Karpas-422 (cell line): ENCODE results near the gene MRPL51. TPM values are rescaled to one million over a fixed set of nuclear protein-coding genes. Genes with fewer than 3 reads are reported as not detected.
"Not testable (repeated sequence)": the region's sequence is repeated elsewhere in the genome, so short reads cannot be mapped to it uniquely, and the experiment has no call there.

Source experiments
- DNase-seq: peaks from one replicate; pipeline ENCODE4 v3.0.0-alpha.2; 2015
- H2AFZ ChIP-seq: fragments of 200-600 bp; sonication (generic); 2 replicates; pipeline ENCODE4 v1.6.1; 2014; ENCODE audit warnings: antibody characterized with exemption, low read length, mixed read lengths
- H3K27ac ChIP-seq: fragments of 200-600 bp; sonication (generic); 2 replicates; pipeline ENCODE4 v1.5.1; 2014; ENCODE audit warnings: mild to moderate bottlenecking, low read length, moderate library complexity
- H3K27me3 ChIP-seq: fragments of 200-600 bp; sonication (generic); 2 replicates; pipeline ENCODE4 v1.6.1; 2014; ENCODE audit warnings: low read length, mixed read lengths
- H3K36me3 ChIP-seq: fragments of 200-600 bp; sonication (generic); 2 replicates; pipeline ENCODE4 v1.6.1; 2014; ENCODE audit warnings: low read length, mixed read lengths; ENCODE audit not compliant: insufficient read depth
- H3K4me1 ChIP-seq: fragments of 200-600 bp; sonication (generic); 2 replicates; pipeline ENCODE4 v1.6.1; 2014; ENCODE audit warnings: mild to moderate bottlenecking, low read length, mixed read lengths
- H3K4me2 ChIP-seq: fragments of 200-600 bp; sonication (generic); 2 replicates; pipeline ENCODE4 v1.6.1; 2014; ENCODE audit warnings: low read length, low read depth, mild to moderate bottlenecking; ENCODE audit not compliant: poor library complexity, severe bottlenecking
- H3K4me3 ChIP-seq: fragments of 200-600 bp; sonication (generic); 2 replicates; pipeline ENCODE4 v1.5.1; 2014; ENCODE audit warnings: mild to moderate bottlenecking, antibody characterized with exemption, low read length, mixed read lengths
- H3K79me2 ChIP-seq: fragments of 200-600 bp; sonication (generic); 2 replicates; pipeline ENCODE4 v1.6.1; 2014; ENCODE audit warnings: mild to moderate bottlenecking, low read length, mixed read lengths
- H3K9ac ChIP-seq: fragments of 200-600 bp; sonication (generic); 2 replicates; pipeline ENCODE4 v1.6.0; 2014; ENCODE audit warnings: low read length
- H3K9me2 ChIP-seq: fragments of 200-600 bp; sonication (generic), shearing (Covaris generic); replicated peaks from 2 replicates; pipeline ENCODE4 v1.6.0; 2014; ENCODE audit warnings: mild to moderate bottlenecking, low read length, moderate library complexity; ENCODE audit not compliant: insufficient read depth
- H3K9me3 ChIP-seq: fragments of 300-700, 200-600 bp; sonication (generic); 2 replicates; pipeline ENCODE4 v1.6.1; 2014; ENCODE audit warnings: low read length, mixed read lengths
- H4K20me1 ChIP-seq: fragments of 200-600 bp; sonication (generic); 2 replicates; pipeline ENCODE4 v1.6.1; 2014; ENCODE audit warnings: mild to moderate bottlenecking, antibody characterized with exemption, low read length, low read depth; ENCODE audit not compliant: insufficient read depth
- total RNA-seq: library from RNA; depleted of rRNA; stranded (reverse); fragments of >200 nt; shearing (Covaris generic); gene quantifications from 2 replicates; pipeline ENCODE4 v1.2.3, GENCODE V29; 2014; ENCODE audit warnings: low replicate concordance

MRPL51 gene
- total RNA-seq, 1 experiment from 2014 or later = 171 TPM

DNA sequence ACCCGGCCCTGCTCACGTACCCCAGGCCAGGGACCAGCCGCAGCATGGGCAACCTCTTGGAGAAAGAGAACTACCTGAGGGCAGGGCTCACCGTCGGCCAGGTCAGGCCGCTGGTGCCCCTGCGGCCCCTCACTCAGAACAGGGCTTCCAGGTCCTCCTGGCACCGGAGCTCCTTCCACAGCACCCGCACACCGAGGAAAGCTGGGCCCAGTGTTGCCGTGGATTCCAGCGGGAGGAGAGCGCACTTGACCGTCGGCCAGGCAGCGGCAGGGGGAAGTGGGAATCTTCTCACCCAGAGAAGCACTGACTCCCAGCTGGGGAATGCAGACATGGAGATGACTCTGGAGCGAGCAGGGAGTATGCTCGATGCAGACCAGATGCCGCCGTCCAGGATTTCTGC, 14.6 kb downstream of the MRPL51 start:
- Histone ChIP-seq H3K9ac (no peak overlapping the region), H2AFZ (no peak overlapping the region), H3K4me3 (no peak overlapping the region), H3K9me3 (no peaks in the 10 kb centered on the region), H3K27me3 (no peaks in the 10 kb centered on the region), H3K4me1 (no peaks in the 10 kb centered on the region), H3K4me2 (no peak overlapping the region), H3K27ac (no peak overlapping the region), H3K79me2 (no peaks in the 10 kb centered on the region), H3K9me2 (no peaks in the 10 kb centered on the region), H4K20me1 (no peaks in the 10 kb centered on the region), H3K36me3 (no peaks in the 10 kb centered on the region)
- no peak for DNase-seq

DNA sequence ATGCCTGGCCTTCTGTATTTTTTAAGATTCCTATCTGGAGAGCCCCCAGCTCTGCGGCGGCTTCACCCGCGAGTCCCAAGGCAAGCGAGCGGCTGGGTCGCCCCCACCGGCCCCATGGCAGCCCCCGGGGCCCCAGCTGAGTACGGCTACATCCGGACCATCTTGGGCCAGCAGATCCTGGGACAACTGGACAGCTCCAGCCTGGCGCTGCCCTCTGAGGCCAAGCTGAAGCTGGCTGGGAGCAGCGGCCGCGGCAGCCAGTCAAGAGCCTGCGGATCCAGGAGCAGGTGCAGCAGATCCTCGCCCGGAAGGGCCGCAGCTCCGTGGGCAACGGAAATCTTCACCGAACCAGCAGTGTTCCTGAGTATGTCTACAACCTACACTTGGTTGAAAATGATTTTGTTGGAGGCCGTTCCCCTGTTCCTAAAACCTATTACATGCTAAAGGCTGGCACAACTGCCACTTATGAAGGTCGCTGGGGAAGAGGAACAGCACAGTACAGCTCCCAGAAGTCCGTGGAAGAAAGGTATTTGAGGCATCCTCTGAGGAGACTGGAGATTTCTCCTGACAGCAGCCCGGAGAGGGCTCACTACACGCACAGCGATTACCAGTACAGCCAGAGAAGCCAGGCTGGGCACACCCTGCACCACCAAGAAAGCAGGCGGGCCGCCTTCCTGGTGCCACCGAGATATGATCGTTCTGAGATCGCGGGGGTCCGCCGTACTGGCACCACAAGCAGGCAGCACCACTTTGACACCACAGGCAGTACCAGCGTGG, 15.3 kb downstream of the MRPL51 start:
- not testable (repeated sequence) for H4K20me1 ChIP-seq, H3K4me1 ChIP-seq, H3K27me3 ChIP-seq, H3K36me3 ChIP-seq, DNase-seq, H3K9me3 ChIP-seq, H3K9me2 ChIP-seq, H3K9ac ChIP-seq, H3K4me3 ChIP-seq, H3K79me2 ChIP-seq, H3K4me2 ChIP-seq, H2AFZ ChIP-seq, H3K27ac ChIP-seq

- Histone ChIP-seq H3K9me3 (no peaks in the 10 kb centered on the region), H3K27ac (no peak overlapping the region), H3K4me3 (no peak overlapping the region), H2AFZ (no peak overlapping the region), H4K20me1 (no peaks in the 10 kb centered on the region), H3K36me3 (no peaks in the 10 kb centered on the region), H3K4me1 (peaks cover under 1% of the 10 kb centered on the region), H3K4me2 (no peak overlapping the region), H3K27me3 (no peaks in the 10 kb centered on the region), H3K9me2 (no peaks in the 10 kb centered on the region), H3K9ac (no peak overlapping the region), H3K79me2 (no peaks in the 10 kb centered on the region)
- DNase-seq = no peak
Measured at GRCh38 chr12:6476489-6476888, 16.6 kb downstream of the MRPL51 start.

GRCh38 chr12:6475233-6475975, 17.7 kb downstream of the MRPL51 start:
- not testable (repeated sequence) for H3K27me3 ChIP-seq, H3K9me2 ChIP-seq, DNase-seq, H3K4me1 ChIP-seq, H3K79me2 ChIP-seq, H3K4me2 ChIP-seq, H3K9me3 ChIP-seq, H3K4me3 ChIP-seq, H3K36me3 ChIP-seq, H3K9ac ChIP-seq, H4K20me1 ChIP-seq, H2AFZ ChIP-seq, H3K27ac ChIP-seq

- H3K4me2 ChIP-seq = no peak overlapping the region
- H3K27me3 ChIP-seq = no peaks in the 10 kb centered on the region
- DNase-seq = no peak
- H3K9me2 ChIP-seq = no peaks in the 10 kb centered on the region
- H3K9ac ChIP-seq = no peak overlapping the region
- no peak overlapping the region for H3K27ac ChIP-seq
- peaks cover 29% of the 10 kb centered on the region for H3K36me3 ChIP-seq
- peaks cover 29% of the 10 kb centered on the region for H4K20me1 ChIP-seq
- peaks cover 30% of the 10 kb centered on the region for H3K79me2 ChIP-seq
- no peak overlapping the region for H3K4me3 ChIP-seq
- peaks cover 28% of the 10 kb centered on the region for H3K4me1 ChIP-seq
- no peak overlapping the region for H2AFZ ChIP-seq
- H3K9me3 ChIP-seq = no peaks in the 10 kb centered on the region
Measured at GRCh38 chr12:6472491-6472890, 20.6 kb downstream of the MRPL51 start.

GRCh38 chr12:6471989-6472360, 21.1 kb downstream of the MRPL51 start:
- H3K27me3 ChIP-seq = no peaks in the 10 kb centered on the region

GRCh38 chr12:6470375-6471163, 22.5 kb downstream of the MRPL51 start, which contains the start of gene VAMP1:
Gene VAMP1 (minus strand): TSS chr12:6470677. CDS start chr12:6470531, 146 bp downstream.
- H3K4me3 ChIP-seq = peak within 1 kb of the TSS; percentile 94
- peak; percentile 98 for DNase-seq
- no peaks in the 10 kb centered on the region for H3K9me3 ChIP-seq
- H3K27me3 ChIP-seq = no peaks in the 10 kb centered on the region
- H3K4me1 ChIP-seq = peaks cover 48% of the 10 kb centered on the region
- H3K4me2 ChIP-seq = peak within 1 kb of the TSS; percentile 77
- H3K9me2 ChIP-seq = no peaks in the 10 kb centered on the region
- peaks cover 32% of the 10 kb centered on the region for H4K20me1 ChIP-seq
- peaks cover 44% of the 10 kb centered on the region for H3K79me2 ChIP-seq
- H3K9ac ChIP-seq = peak within 1 kb of the TSS; percentile 97
- peak within 1 kb of the TSS; percentile 85; the same call in 1 of the 2 replicates for H2AFZ ChIP-seq
- H3K36me3 ChIP-seq = peaks cover 44% of the 10 kb centered on the region
- peak within 1 kb of the TSS; percentile 95 for H3K27ac ChIP-seq

More at GRCh38 chr12:6471989-6472360, 21.1 kb downstream of the MRPL51 start:
- H3K27ac ChIP-seq = no peak overlapping the region
- peaks cover 30% of the 10 kb centered on the region for H3K36me3 ChIP-seq
- peaks cover 34% of the 10 kb centered on the region for H3K4me1 ChIP-seq
- H3K4me3 ChIP-seq = no peak overlapping the region
- no peaks in the 10 kb centered on the region for H3K9me2 ChIP-seq
- H3K79me2 ChIP-seq = peaks cover 33% of the 10 kb centered on the region
- DNase-seq = no peak
- H2AFZ ChIP-seq = no peak overlapping the region
- peaks cover 29% of the 10 kb centered on the region for H4K20me1 ChIP-seq
- H3K9me3 ChIP-seq = no peaks in the 10 kb centered on the region
- H3K4me2 ChIP-seq = no peak overlapping the region
- H3K9ac ChIP-seq = no peak overlapping the region
